Medulla oblongata (tissue), 1 donor: Measurements from ENCODE around the gene OPN4.
A peak's percentile ranks its signal among the peaks of the same experiment; 100 is the strongest.

Experiments used
- DNase-seq: peaks from one replicate; pipeline ENCODE4 v3.0.0-alpha.2; 2015; ENCODE audit errors: extremely low spot score

OPN4 gene

DNA sequence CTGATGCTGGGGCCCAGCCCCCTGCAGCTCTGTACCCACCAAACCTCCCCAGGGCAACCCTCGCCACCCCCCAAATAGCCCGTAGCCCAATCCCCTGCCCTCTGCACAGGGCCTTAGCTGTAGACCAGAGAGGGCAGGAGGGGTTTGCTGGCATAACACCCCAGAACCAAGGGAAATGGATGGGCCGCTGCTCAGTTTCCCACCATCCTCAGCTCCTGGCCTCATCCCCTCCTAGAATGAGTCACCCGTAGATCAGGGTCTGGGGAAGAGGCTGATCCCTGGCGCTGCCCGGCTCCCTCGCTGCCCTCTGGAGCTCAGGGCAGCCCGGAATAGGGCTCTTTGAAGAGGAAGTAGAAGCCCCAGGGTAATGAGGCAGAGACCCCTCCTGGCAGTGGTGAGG is 45.2 kb downstream of the OPN4 start:
- no peak for DNase-seq

DNA sequence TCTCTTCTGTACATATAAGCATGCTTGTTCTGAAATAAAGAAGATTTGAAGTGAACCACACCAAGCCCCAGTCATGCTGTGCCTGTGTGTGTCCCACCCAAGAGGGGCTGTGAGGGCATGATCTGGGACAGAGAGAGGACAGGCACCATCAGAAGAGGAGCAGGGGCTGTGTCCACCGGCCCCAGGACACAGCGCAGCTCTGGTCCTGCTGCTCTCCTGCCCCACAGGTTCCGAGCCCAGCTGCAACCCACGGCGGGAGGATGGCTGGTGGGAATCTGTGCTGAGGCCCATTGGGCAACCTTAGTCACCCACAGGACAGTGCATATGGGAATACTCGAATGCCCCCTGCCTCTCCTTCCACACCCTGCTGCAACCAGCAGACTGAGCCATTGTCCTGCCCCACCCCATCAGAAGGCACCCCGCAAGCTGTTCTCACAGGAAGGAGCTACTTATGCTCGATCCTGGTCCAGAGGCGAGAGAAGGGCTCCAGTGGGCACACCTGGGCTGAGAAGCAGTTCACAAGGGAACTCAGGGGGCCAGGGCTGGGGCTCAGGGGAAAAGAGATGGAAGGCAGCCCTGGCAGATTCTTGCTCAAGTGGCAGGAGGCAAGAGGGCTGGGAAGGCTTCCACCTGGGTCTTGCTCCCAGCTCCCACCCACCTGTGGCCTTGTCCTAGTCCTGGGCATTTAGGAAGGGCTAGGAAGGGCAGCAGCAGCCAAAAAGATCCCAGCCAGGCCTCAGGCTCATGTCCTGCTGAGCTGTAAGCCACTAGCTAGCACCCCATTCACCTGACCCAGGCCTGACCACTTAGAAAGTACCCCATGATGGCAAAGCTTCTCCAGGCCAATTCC is 45.9 kb downstream of the OPN4 start:
- DNase-seq: no peak

DNA sequence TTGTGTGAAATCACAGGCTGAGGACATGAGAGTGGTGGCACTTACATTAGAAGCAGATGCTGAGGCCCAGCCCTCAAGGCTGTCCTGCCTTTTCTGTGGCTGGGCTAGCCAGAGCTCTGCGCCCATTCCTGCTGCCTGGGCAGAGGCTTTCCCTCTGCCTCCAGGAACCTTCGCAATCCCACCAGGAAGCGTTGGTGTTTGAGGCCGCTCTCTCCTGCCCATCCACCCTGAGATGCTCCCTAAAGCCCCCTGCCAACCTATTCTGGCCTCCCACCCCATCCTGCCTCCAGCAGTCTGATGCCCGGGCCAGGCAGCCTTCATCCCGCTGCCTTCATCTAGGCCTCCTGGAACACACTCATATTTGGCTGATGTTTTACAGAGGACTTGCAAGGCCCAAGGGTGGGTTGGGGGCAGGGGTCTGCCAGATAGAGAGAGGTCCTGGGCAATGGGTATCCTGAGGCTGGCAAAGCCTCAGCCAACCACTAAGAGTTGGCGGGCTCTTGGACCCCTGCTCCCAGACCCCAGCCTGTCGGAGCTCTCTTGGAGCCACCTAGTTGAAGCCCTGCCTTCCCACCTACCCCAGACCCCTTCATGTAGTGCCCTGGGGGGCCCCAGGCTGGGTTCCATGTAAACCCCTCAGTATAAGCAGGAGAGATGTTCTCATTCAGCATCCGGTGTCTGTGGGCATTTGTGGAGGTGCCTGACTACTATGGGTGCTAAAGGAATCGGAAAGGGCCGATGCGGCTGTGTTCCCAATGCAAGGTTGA is 46.7 kb downstream of the OPN4 start:
- DNase-seq: no peak

DNA sequence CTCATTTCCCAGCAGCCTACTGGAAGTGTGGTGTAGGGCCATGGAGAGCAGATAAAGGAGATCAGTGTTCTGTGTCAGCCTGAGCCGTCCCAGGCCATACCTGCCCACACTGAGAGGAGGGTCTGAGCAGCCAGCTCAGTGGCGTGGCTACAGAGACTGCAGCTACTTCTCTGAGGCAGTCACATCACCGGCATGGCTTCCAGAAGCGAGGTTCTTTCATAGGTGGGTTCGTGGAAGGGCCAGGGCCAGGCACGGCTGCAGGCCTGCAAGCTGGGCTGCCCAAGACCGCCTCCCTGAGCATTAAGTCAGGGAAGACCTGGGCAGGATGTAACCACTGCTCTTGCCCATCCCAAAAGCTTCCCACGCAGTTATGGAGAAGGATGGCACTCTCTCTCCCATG is 48.8 kb downstream of the OPN4 start:
- no peak for DNase-seq

DNA sequence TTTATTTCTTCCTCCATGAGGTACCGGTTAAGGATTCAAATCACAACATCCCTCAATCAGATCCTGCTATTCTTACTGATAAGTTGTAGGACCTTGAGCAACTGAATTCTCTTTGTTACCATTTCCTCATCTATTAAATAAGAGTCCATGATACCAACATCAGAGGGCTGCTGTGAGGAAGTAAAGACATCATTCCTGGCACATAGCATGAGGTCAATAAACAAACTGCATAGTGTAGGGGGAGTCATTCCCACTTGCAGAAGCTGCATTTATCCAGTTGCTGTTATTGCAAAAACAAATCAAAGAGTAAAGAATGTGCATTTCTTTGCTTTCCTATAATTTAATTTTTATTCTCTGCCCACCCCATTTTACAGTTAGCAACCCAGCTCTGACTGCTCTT is 50.8 kb downstream of the OPN4 start:
- no peak for DNase-seq

DNA sequence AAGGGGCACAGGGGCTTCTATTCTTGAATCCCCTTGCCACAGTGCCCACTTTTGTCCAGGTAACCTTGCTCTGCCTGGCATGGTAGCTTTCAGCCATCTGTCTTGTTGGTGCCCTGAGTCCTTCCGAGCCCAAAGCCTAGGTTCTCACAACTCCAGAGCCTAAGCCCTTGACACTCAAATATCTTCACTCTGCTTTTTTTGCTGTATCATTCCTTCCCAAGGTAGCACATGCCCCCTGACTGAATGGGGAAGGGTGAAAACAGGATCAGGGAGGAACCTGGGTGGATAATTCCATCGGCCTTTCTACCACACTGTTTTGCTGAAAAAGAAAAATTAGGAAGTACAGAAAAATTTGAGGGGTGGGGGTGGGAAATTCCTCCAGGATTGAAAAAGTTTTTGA is 51.6 kb downstream of the OPN4 start:
- DNase-seq: no peak

DNA sequence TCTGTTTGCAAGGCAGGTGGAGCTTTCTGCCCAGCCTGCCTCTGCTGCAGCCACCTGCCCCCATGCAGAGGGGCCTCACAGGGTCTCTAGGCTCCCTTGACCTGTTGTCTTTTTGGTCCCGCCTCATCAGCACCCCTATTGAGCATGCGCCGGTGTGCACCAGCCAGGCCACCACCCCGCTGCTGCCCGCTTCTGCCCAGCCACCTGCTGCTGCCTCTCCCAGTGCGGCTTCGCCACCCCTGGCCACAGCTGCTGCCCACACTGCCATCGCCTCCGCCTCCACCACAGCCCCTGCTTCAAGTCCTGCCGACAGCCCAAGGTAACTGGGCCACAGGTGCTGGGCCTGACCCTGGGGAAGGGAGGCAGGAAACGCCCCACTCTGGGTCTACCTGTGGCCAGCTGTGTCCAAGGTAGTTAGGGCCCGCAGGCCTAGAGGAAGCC is 52.1 kb downstream of the OPN4 start:
- DNase-seq: no peak

DNA sequence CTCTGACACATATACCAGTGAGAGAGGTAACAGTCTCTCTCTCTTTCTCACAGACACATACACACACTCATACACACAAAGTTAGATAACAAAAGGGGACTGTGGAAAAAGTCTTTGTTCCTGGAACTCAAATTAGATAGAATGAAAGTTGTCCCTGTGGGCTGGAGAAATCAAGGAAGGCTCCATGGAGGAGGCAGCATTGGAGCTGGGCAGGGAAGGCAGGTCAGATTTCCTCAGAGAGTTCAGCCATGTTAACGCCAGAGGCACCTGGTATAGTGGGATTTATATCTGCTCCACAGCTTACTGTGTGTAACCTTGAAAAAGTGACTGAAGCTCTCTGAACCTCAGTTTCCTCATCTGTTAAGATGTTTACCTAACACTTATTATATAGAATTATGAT is 52.6 kb downstream of the OPN4 start:
- DNase-seq: no peak

DNA sequence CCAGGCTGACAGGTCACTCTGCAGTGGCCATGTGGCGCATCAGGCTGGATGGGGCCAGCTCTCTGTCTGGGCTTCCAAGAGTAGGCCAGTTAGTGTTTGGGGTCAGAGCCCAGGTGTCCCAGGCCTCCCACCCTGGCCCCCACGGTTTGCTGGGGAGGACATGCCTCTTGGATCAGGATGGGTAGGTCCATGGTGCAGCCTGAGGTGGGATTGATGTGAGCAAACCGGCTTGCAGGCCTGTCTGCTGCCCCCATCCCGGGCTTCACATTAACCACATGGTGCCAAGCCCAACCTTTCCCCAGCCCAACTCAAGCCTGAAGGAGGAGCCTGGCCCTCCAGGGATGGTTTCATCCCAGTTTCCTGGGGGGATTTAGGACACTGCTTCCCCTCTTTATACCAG is 53.2 kb downstream of the OPN4 start:
- no peak for DNase-seq

DNA sequence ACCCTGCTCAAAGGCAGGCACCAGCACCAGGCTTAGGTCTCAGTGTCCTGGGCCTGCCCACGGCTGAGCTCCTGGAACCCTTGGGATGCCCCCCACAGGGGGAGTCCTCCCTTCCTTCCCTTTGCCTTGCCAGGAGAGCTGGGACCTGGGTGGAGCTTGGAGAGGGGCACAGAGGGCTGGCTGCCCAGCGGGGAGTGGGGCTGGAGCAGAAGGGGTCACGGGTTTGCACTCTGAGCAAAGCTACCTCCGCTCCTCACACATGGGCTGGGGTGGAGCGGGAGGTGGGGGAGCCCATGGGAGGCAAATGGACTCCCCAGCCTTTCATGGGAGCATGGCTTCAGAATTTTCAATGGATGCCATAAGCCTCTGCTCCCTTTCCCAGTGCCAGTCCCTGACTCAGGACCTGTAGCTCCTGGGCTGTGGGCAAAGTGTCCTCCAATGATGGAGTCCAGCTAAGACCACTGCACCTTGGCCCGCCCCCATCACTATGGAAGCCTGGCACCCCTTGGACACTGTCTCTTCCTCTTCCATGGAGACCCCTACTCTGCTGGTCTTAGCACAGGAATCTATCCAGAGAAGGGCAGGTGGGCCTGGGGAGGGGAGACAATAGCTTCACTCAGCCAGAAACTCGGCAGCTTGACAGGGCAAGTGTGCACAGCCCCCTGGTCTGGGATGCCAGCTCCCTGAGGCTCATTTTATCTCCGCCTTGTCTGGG is 53.9 kb downstream of the OPN4 start:
- no peak for DNase-seq

DNA sequence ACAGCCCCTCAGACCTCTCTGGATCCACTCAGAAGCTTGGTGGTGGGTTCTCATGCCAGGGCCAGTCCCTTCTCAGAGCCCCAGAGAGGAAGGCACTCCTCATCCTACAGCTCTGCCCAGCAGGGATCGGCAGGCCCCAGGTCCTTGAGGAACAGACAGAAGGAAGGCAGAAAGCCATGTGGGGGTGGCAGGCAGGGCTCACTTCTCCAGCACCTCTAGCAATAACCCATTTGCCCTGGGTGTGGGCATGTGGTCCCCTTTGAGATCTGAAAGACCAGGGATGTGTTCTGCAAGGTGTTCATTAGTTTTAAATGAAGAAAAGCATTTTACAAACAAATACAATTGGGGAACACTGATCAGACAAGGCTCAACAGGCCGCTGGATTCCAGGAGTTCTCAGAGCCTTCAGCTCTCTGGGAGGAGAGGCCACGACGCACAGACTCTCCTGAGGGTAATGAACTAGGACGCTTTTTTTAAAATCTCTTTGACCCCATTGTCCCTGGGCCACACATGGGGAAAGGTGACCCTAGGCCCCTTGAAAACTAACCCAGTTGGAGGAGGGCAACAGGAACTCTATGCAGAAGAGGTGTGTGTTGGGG is 54.5 kb downstream of the OPN4 start:
- no peak for DNase-seq

DNA sequence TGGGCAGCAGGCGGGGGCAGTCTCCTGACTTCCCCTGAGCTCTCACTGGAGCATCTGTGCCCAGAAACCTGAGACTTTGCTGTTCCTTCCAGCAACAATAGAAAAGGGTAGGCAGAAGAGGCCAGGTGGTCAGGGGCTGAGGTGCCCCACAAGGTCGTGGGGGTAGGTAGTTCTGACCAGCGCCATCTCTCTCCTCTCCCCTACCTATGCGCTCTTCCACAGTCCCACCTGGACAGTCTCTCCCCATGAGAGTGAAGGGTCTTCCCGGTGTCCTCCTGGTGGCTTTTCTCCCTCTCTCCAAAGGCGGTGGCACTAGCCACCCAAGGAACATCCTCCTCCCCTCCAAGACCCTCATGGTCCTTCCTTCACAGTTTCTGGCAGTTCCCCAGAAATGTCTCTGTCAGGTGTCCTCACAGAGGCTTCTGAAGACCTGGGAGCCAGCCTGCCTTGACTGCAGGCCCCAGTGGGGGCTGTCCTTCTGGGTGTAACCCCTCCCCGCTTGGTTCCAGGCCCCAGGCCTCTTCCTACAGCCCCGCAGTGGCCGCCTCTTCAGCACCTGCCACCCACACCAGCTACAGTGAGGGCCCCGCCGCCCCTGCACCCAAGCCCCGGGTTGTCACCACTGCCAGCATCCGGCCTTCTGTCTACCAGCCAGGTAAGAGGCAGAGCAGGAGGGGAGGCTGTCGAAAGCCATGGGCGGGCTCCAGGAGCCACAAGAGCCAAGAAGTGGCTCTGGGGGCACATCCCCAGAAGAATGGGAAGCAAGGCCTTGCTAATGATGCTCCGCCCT is 55.2 kb downstream of the OPN4 start:
- no peak for DNase-seq

DNA sequence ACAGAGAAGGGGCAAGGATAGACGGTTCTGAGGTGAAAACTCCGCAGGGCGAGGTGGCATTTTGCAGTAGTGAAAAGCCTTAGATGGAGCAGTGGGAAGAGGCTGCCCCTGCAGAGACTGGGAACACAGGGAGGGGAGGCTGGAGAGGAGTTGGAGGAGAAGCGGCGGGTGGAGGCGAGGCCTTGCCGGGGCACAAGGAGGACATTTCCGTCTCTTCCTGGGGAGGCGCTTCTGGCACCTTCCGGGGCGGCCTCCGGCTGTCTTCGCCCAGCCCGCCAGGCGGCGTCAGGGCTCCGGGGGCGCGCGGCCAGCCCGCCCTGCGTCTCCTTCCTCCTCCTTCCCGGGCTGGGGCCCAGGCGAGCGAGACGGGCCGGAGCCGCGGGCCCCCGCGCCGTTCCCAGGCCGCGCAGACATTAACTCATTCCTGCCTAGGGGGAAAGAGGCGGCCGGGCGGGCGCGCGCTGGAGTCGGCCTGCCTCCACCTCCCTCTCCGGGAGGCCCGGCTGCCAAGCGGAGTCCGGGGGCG is 56.7 kb downstream of the OPN4 start:
- DNase-seq: peak; percentile 93

DNA sequence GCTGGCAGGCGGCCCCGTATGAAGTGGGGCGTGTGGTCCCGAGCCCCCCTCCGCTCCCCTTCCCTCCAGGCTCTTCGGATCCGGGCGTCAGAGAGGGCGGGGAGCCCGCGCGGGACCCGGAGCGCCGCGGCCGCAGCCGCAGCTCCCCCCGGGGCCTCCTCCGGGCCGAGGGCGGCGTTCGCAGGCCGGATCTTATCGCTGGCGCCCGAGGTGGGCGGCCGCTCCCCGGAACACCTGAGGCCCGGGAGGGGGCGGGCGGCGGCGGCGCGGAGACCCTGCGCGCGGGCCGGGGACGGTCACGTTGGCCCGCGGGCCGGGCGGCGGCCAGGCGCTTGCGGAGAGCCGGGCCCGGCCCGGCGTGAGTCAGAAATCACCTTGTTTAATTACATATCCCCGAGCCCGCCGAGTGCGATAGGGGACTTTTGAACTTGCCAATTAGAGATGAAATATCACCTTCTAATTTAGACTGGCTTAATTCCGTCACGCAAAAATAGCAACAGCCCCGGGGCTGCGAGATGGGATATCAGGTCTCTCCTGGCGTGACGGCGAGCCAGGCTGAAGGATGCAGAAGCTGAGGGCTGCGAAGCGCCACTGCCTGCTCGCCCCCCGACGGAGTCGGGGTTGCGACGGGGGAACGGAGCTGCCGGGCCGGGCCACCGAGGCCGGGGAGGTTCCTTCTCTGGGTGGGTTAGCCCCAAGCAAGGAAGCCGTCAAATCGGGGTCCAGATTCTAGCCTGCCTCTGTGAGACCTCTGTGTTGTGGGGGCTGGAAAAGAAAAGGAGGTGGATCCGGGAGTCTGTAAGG is 57.4 kb downstream of the OPN4 start:
- DNase-seq: peak; percentile 38

DNA sequence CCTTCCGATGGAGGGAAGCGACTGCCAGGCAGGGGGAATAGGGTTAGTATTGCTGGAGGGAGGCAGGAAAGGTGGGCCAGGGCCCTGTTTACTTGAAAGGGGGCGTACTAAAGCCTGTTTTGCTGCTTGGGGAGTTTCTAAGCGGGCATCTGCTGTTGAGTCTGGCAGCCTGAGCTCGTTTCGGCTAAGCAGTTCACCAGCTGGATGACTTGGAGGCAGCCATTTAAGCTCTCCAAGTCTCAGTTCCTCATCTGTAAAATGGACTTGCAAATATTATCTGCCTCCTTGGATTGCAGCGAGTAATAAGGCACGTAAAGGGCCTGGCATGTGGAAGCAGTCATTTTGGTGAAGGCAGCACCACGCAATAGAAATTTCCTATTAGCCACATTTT is 58.0 kb downstream of the OPN4 start:
- no peak for DNase-seq

DNA sequence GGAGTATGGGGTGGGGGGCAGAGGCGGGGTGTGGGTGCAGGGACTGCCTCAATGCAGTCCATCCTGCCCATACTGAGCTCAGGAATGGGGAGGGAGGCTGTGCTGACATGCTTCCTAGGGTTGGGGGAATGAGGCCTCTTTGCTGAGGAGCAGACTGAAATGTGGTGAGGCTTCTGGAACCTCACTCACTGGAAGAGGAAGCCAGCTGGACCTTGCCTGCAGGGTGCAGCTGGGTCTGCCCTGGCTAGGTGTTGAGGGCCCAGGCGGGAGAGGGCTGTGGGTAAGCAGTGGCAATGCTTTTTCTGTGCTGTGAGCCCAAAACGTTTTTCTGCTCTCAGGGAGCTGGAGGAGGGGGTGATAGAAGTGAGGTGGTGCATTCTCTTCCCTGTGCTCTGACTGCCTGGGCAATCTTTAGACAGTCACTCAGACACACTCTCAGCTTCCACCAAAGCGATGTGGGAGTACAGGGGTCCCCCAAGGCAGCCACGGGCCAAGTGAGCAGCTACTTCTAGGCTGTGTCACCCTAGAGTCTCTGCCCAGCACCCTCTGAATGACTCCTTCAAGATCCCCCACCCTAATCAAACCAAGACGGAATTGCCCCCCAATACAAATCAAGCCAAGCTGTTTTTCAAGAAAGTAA is 60.9 kb downstream of the OPN4 start:
- no peak for DNase-seq

DNA sequence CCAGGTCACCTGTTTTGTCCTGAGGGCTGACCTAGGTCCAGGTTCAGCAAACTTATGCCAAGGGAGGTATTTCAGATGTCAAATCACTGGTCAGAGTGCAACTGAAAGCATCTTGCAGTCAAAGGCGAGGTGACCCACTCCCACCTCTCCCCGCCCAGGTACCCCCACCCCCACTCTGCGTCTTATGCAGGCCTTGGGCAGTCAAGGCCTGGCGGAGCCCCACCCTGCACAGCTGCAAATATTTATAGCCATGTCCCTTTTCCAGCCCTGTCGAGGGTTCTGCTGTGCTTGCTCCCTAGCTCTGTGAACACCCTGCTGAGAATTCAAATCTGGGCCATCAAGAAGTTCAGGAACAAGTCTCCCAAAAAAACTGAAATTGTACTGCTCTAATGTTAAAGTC is 61.5 kb downstream of the OPN4 start:
- DNase-seq: no peak
